ENCODE data around the gene CIRBP. TPM values are rescaled to one million over a fixed set of nuclear protein-coding genes. Genes with fewer than 3 reads are reported as not detected.

The CIRBP gene
- total and polyA plus RNA-seq, 2 of the 13 experiments (the other 11 are each of a cell fraction or from before 2014, with no cell fraction given): 133 to 140 TPM

- TF ChIP-seq PCBP2 (optimal IDR thresholded peaks at IDR 0.05; ENCODE audit: low read depth, low read length, poor library complexity, severe bottlenecking) (no peak), ZNF160 (CRISPR knock-in tag; IDR thresholded peaks at IDR 0.05) (no peak), ZNF136 (CRISPR knock-in tag; IDR thresholded peaks at IDR 0.05; ENCODE audit: low read depth) (no peak), HMGA1 (CRISPR knock-in tag; conservative IDR thresholded peaks at IDR 0.05) (no peak), NR2C2 (CRISPR knock-in tag; IDR thresholded peaks at IDR 0.05; ENCODE audit: borderline replicate concordance) (no peak), AGO2 (optimal IDR thresholded peaks at IDR 0.05; ENCODE audit: low read depth, low read length) (peak; percentile 99), MAZ (IDR thresholded peaks at IDR 0.05; ENCODE audit: borderline replicate concordance, low read depth, low read length) (no peak), MAZ (CRISPR knock-in tag; IDR thresholded peaks at IDR 0.05; ENCODE audit: low read depth) (no peak), ZNF33B (CRISPR knock-in tag; IDR thresholded peaks at IDR 0.05) (no peak), KDM1A (CRISPR knock-in tag; IDR thresholded peaks at IDR 0.05) (no peak), ZNF510 (CRISPR knock-in tag; IDR thresholded peaks at IDR 0.05; ENCODE audit: low read depth) (no peak), RBM22 (optimal IDR thresholded peaks at IDR 0.05; ENCODE audit: low read length) (peak; percentile 32), AGO1 (IDR thresholded peaks at IDR 0.05; ENCODE audit: low read depth, low read length, poor library complexity, severe bottlenecking) (peak; percentile 17), MAFG (CRISPR knock-in tag; IDR thresholded peaks at IDR 0.05) (no peak), CBX2 (IDR thresholded peaks at IDR 0.05; ENCODE audit: low read depth, low read length) (no peak), CBX2 (CRISPR knock-in tag; IDR thresholded peaks at IDR 0.05; ENCODE audit: low read depth) (no peak), TBX2 (CRISPR knock-in tag; IDR thresholded peaks at IDR 0.05; ENCODE audit: borderline replicate concordance) (no peak), SP4 (CRISPR knock-in tag; IDR thresholded peaks at IDR 0.05) (no peak), THAP8 (CRISPR knock-in tag; IDR thresholded peaks at IDR 0.05; ENCODE audit: borderline replicate concordance) (no peak), ZNF83 (CRISPR knock-in tag; IDR thresholded peaks at IDR 0.05; ENCODE audit: borderline replicate concordance) (no peak), CBX5 (CRISPR knock-in tag; IDR thresholded peaks at IDR 0.05; ENCODE audit: borderline replicate concordance) (no peak), POLR2G (IDR thresholded peaks at IDR 0.05; ENCODE audit: low read depth, low read length) (0 out of 2 replicates have a peak, but pooled peaks have one; percentile 26), SP5 (CRISPR knock-in tag; IDR thresholded peaks at IDR 0.05; ENCODE audit: borderline replicate concordance, low read depth) (no peak), ZNF484 (CRISPR knock-in tag; IDR thresholded peaks at IDR 0.05; ENCODE audit: borderline replicate concordance, low read depth) (no peak), ZNF737 (CRISPR knock-in tag; IDR thresholded peaks at IDR 0.05; ENCODE audit: borderline replicate concordance) (no peak), LCORL (IDR thresholded peaks at IDR 0.05) (no peak), LCORL (CRISPR knock-in tag; IDR thresholded peaks at IDR 0.05) (no peak), MBD4 (IDR thresholded peaks at IDR 0.05; ENCODE audit: borderline replicate concordance, low read length) (no peak), ZNF773 (CRISPR knock-in tag; IDR thresholded peaks at IDR 0.05; ENCODE audit: borderline replicate concordance) (no peak), NONO (IDR thresholded peaks at IDR 0.05) (no peak), NONO (CRISPR knock-in tag; conservative IDR thresholded peaks at IDR 0.05) (0 out of 2 replicates have a peak, but pooled peaks have one; percentile 25)
- TF ChIP-seq, protein P1, sequence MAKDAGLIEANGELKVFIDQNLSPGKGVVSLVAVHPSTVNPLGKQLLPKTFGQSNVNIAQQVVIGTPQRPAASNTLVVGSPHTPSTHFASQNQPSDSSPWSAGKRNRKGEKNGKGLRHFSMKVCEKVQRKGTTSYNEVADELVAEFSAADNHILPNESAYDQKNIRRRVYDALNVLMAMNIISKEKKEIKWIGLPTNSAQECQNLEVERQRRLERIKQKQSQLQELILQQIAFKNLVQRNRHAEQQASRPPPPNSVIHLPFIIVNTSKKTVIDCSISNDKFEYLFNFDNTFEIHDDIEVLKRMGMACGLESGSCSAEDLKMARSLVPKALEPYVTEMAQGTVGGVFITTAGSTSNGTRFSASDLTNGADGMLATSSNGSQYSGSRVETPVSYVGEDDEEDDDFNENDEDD (CRISPR knock-in tag; IDR thresholded peaks at IDR 0.05; ENCODE audit: borderline replicate concordance): no peak
Observed at GRCh38 chr19:1256646-1257474, 12.3 kb upstream of the CIRBP start (continued).

All from HepG2 (cell line).